HepG2 (cell line): Measurements from ENCODE around the gene ZNF626. TPM values are rescaled to one million over a fixed set of nuclear protein-coding genes. Genes with fewer than 3 reads are reported as not detected.
A peak's percentile ranks its signal among the peaks of the same experiment; 100 is the strongest.

Experiments used
- ATAC-seq: fragments of 200-7000 bp; cut with Tn5 transposase; 3 replicates; pipeline ENCODE4 v1.9.1; 2020; ENCODE audit warnings: mild to moderate bottlenecking, moderate library complexity
- BruUV-seq: library from RNA; stranded (reverse); fragments of 400-500 nt; replicated peaks from 2 replicates; lab custom pipeline; 2021; lab: Mats Ljungman, UMichigan
- CTCF ChIA-PET: fragments of 300-600 bp; formaldehyde crosslinking; extraction: SDS; loops from one replicate; lab custom pipeline; 2021; ENCODE audit warnings: low total read pairs, inconsistent platforms, low intra/inter-chr PET ratio; lab: Yijun Ruan, JAX
- POLR2A ChIA-PET: fragments of 350-600 bp; sonication (Branson Sonifier 250); formaldehyde crosslinking; loops from one replicate; lab custom pipeline; 2020; ENCODE audit warnings: antibody characterized with exemption, inconsistent platforms; lab: Yijun Ruan, JAX
- DNase-seq: peaks from one replicate; pipeline ENCODE4 v3.0.0-alpha.2; 2015; ENCODE audit warnings: low spot score
- FAIRE-seq: peaks from 3 replicates; lab custom pipeline; 2011; peaks lifted over from hg19 to GRCh38; lab: Jason Lieb, UNC
- H2AFZ ChIP-seq: one replicate; pipeline ENCODE4 v1.6.1; 2011; ENCODE audit warnings: low read length, inconsistent platforms
- H3K27ac ChIP-seq: fragments of 300-600 bp; 3 replicates; pipeline ENCODE4 v1.8.0; 2011; ENCODE audit warnings: mixed run types, mild to moderate bottlenecking, mixed read lengths, low read length, inconsistent platforms; ENCODE audit not compliant: insufficient read depth; ENCODE audit errors: extremely low read length
- H3K27me3 ChIP-seq, 2 experiments: fragments of 200-600 bp in 1 of 2; 2 replicates in 1 of 2; 3 replicates in 1 of 2; pipeline versions ENCODE4 v1.6.0 to v1.8.0; 2011; ENCODE audit warnings: low read length in 2 of 2, mild to moderate bottlenecking in 2 of 2, moderate library complexity in 2 of 2, inconsistent platforms in 1 of 2; ENCODE audit not compliant: insufficient read depth in 2 of 2, control insufficient read depth in 1 of 2
- H3K36me3 ChIP-seq, 2 experiments: fragments of 200-600 bp in 1 of 2; replicated peaks in 1 of 2; 2 replicates in 1 of 2; 3 replicates in 1 of 2; pipeline versions ENCODE4 v1.5.1 to v1.8.0; 2011; ENCODE audit warnings: low read length in 2 of 2, inconsistent platforms in 1 of 2; ENCODE audit not compliant: insufficient read depth in 2 of 2, control insufficient read depth in 1 of 2
- H3K4me1 ChIP-seq: 2 replicates; pipeline ENCODE4 v1.5.1; 2012; ENCODE audit warnings: low read length, inconsistent platforms; ENCODE audit not compliant: insufficient read depth
- H3K4me2 ChIP-seq: 2 replicates; pipeline ENCODE4 v1.6.0; 2011; ENCODE audit warnings: low read depth, low read length, inconsistent platforms
- H3K4me3 ChIP-seq, 3 experiments: fragments of 200-600 bp in 1 of 3; sonication (generic), shearing (Covaris generic) in 1 of 3; replicated peaks in 1 of 3; 2 replicates each; pipeline ENCODE4 v1.5.1; 2011 to 2016; ENCODE audit warnings: low read length in 3 of 3, inconsistent platforms in 2 of 3, low read depth in 2 of 3, mild to moderate bottlenecking in 2 of 3, control low read depth in 1 of 3, mixed read lengths in 1 of 3; ENCODE audit not compliant: insufficient read depth in 1 of 3
- H3K79me2 ChIP-seq: one replicate; pipeline ENCODE4 v1.6.1; 2011; ENCODE audit warnings: low read length, inconsistent platforms; ENCODE audit not compliant: insufficient read depth
- H3K9ac ChIP-seq: 2 replicates; pipeline ENCODE4 v1.6.0; 2011; ENCODE audit warnings: mild to moderate bottlenecking, low read depth, low read length, inconsistent platforms; ENCODE audit not compliant: insufficient read depth
- H3K9me3 ChIP-seq: 2 replicates; pipeline ENCODE4 v1.5.1; 2012; ENCODE audit warnings: mild to moderate bottlenecking, low read length
- H4K20me1 ChIP-seq: 2 replicates; pipeline ENCODE4 v1.6.0; 2011; ENCODE audit warnings: inconsistent platforms, mild to moderate bottlenecking, low read length, moderate library complexity; ENCODE audit not compliant: insufficient read depth
- CENPT ChIP-seq: sonication (generic); formaldehyde crosslinking; IDR thresholded peaks from 2 replicates; pipeline ENCODE4 v1.8.0; 2022; ENCODE audit warnings: low read depth, mild to moderate bottlenecking, moderate library complexity, missing genetic modification reagents
- KDM2A ChIP-seq: sonication (generic); formaldehyde crosslinking; IDR thresholded peaks from 2 replicates; pipeline ENCODE4 v1.4.0; 2020; ENCODE audit warnings: low read depth, missing genetic modification reagents, borderline replicate concordance
- MLXIP ChIP-seq: sonication (generic); formaldehyde crosslinking; IDR thresholded peaks from 2 replicates; pipeline ENCODE4 v1.9.0; 2021; ENCODE audit warnings: missing genetic modification reagents, borderline replicate concordance
- PRDM15 ChIP-seq: sonication (generic); formaldehyde crosslinking; IDR thresholded peaks from 2 replicates; pipeline ENCODE4 v1.4.0; 2020; ENCODE audit warnings: missing genetic modification reagents
- YY1 ChIP-seq: IDR thresholded peaks from 2 replicates; pipeline ENCODE4 v1.6.1; 2011; ENCODE audit warnings: low read length, low read depth, moderate library complexity, mild to moderate bottlenecking; ENCODE audit not compliant: insufficient read depth, insufficient replicate concordance
- ZBTB7A ChIP-seq: sonication (generic); formaldehyde crosslinking; IDR thresholded peaks from 2 replicates; pipeline ENCODE4 v1.8.0; 2022; ENCODE audit warnings: mild to moderate bottlenecking, missing genetic modification reagents
- ZNF12 ChIP-seq: sonication (generic); formaldehyde crosslinking; IDR thresholded peaks from 2 replicates; pipeline ENCODE4 v1.5.0; 2020; ENCODE audit warnings: missing genetic modification reagents
- ZNF224 ChIP-seq: sonication (generic); formaldehyde crosslinking; IDR thresholded peaks from 2 replicates; pipeline ENCODE4 v1.5.0; 2020; ENCODE audit warnings: mild to moderate bottlenecking, missing genetic modification reagents
- ZNF513 ChIP-seq: sonication (generic); formaldehyde crosslinking; conservative IDR thresholded peaks from 2 replicates; pipeline ENCODE4 v1.5.0; 2020; ENCODE audit warnings: missing genetic modification reagents
- WGBS: methylation state at CpG from one replicate; pipeline ENCODE4 v1.1.6; 2017; ENCODE audit warnings: low lambda C conversion rate; 5-methylcytosine and 5-hydroxymethylcytosine counted together
- in situ Hi-C: cut with HindIII; loops from 2 replicates; pipeline ENCODE4 v1.10.0; 2017; ENCODE audit warnings: low pct_unique_long_range_greater_than_20kb; ENCODE audit not compliant: extremely low pct_ligation_motif_present
- intact Hi-C: fragments of 100-400 bp; cut with micrococcal nuclease; formaldehyde crosslinking; loops from one replicate; pipeline ENCODE4 v1.10.0; 2022; ENCODE audit not compliant: unreplicated experiment
- polyA plus RNA-seq, 8 experiments: library from polyadenylated mRNA; depleted of rRNA in 3 of 8; stranded (reverse) in 7 of 8; unstranded in 1 of 8; fragments of >200 nt; fragmentation: Illumina TruSeq in 4 of 8; extraction: Trizol in 4 of 8; gene quantifications; 2 replicates each; pipeline versions ENCODE4 v1.2.1 to v1.2.3, GENCODE V29; 2011 to 2016; ENCODE audit warnings: low read depth in 4 of 8, missing spikeins in 1 of 8, mixed read lengths in 1 of 8; ENCODE audit not compliant: insufficient read depth in 1 of 8
- total RNA-seq, 5 experiments: library from RNA; depleted of rRNA; stranded (reverse); fragments of >200 nt; fragmentation: Illumina TruSeq; extraction: Trizol; gene quantifications; 2 replicates each; pipeline ENCODE4 v1.2.3, GENCODE V29; 2016; ENCODE audit warnings: low read depth in 1 of 5

Gene ZNF626
- total and polyA plus RNA-seq, 2 of the 13 experiments (the other 11 are each of a cell fraction or from before 2014, with no cell fraction given): 3.5 to 4.1 TPM

- H3K4me2 ChIP-seq: peak overlapping the region; percentile 70
- no peak for FAIRE-seq
- BruUV-seq: no TSS peak
- H4K20me1 ChIP-seq: no peaks in the 10 kb centered on the region
- H2AFZ ChIP-seq: no peak overlapping the region
- no peak overlapping the region for H3K27ac ChIP-seq
- H3K79me2 ChIP-seq: no peaks in the 10 kb centered on the region
- CTCF ChIA-PET: no interaction called here
- H3K36me3 ChIP-seq: no peaks in the 10 kb centered on the region
- ATAC-seq: no peak
- POLR2A ChIA-PET: no interaction called here
- H3K4me3 ChIP-seq: peak overlapping the region in 2 of 3 experiments; percentile 23 to 56; a peak in 4 of 6 replicates
- H3K9me3 ChIP-seq: peaks cover 72% of the 10 kb centered on the region
- no peak overlapping the region for H3K9ac ChIP-seq
- in situ Hi-C loops: no loop called here
- intact Hi-C loops: no loop called here
- WGBS: 57% methylated on average over 6 of the region's 6 CpGs
- no peaks in the 10 kb centered on the region for H3K4me1 ChIP-seq
- TF ChIP-seq CENPT (CRISPR knock-in tag): no peak
- no peak for TF ChIP-seq ZNF224 (CRISPR knock-in tag)
- no peak for TF ChIP-seq KDM2A (CRISPR knock-in tag)
- TF ChIP-seq ZBTB7A (CRISPR knock-in tag): no peak
- no peak for TF ChIP-seq MLXIP (CRISPR knock-in tag)
- TF ChIP-seq PRDM15 (CRISPR knock-in tag): no peak
- no peak for TF ChIP-seq ZNF513 (CRISPR knock-in tag)
- no peak for TF ChIP-seq ZNF12 (CRISPR knock-in tag)
- no peak for TF ChIP-seq YY1
- no peak for DNase-seq
- H3K27me3 ChIP-seq: no peaks in the 10 kb centered on the region
Measured at GRCh38 chr19:20611866-20612265, 49.5 kb downstream of the ZNF626 start.
